ENCODE measurements around the gene PRSS33.

DNA sequence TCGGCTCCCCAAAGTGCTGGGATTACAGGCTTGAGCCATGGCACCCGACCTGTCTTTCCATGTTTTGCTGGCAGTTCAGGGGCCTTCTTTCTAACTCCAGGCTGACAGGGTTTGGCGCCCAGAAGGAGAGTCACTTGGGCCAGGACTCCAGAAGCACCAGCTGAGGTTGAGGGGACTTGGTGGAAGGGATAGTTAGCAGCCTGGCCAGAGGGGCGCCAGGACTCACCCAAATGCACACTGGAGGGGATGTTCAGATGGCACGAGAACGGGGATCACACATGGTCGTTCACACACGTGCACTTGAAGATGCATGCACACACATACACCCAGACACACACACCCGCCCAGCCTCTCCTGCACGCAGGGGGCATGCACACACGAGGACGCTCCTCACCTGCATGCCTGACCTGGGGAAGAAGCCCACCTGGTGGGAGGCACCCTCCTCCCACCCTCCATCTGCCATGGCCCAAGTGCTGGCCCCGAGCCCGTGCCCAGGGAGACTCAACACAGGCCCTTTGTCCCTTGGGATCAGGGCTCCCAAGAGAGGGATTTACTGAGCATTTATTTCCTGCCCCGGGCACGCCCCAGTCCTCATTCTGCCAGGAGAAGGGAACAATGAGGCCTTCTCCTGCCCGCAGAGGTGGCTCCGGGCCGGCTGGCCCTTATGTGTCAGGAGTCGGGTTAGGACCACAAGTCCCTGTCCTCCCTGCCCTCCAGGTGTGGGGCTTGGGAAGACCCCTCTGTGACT, 27.4 kb upstream of the PRSS33 start:
- TF ChIP-seq POLR2A (IDR thresholded peaks at IDR 0.05; ENCODE audit: low read depth, low read length) (no peak), POLR2AphosphoS5 (IDR thresholded peaks at IDR 0.05; ENCODE audit: low read depth, low read length) (no peak), TAF1 (IDR thresholded peaks at IDR 0.05; ENCODE audit: low read depth, low read length) (no peak), SPI1 (IDR thresholded peaks at IDR 0.05; ENCODE audit: low read depth, low read length) (no peak), PAX5 (IDR thresholded peaks at IDR 0.05; ENCODE audit: insufficient read depth, low read length, severe bottlenecking) (no peak), POU2F2 (IDR thresholded peaks at IDR 0.05; ENCODE audit: low read depth, low read length) (no peak)

Measured in GM12891 (cell line).